Measurements from ENCODE around the gene TYK2.
"Not testable (repeated sequence)": the region's sequence is repeated elsewhere in the genome, so short reads cannot be mapped to it uniquely, and the experiment has no call there.

TYK2 gene

DNA sequence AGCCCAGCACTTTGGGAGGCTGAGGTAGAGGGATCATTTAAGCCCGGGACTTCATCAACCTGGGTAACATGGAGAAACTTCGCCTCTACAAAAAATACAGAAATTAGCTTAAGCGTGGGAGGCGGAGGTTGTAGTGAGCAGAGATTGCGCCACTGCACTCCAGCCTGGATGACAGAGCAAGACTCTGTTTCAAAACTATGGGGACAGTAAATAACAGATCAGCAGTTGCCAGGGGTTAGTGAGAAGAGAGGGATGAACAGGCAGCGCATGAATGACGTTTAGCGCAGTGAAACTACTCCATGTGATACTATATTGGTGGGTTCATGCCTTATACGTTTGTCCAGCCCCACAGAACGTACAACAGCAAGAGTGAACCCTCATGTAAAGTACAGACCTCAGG is 33.9 kb downstream of the TYK2 start:
- DNase-seq: no peak
- Histone ChIP-seq H3K27ac (no peak overlapping the region), H3K9me3 (ENCODE audit: severe bottlenecking) (no peaks in the 10 kb centered on the region), H3K4me3 (ENCODE audit: low read depth, low read length) (no peak overlapping the region), H3K36me3 (peaks cover 17% of the 10 kb centered on the region), H3K27me3 (ENCODE audit: insufficient read depth, low read depth, severe bottlenecking) (no peaks in the 10 kb centered on the region)
- TF ChIP-seq, protein P1, sequence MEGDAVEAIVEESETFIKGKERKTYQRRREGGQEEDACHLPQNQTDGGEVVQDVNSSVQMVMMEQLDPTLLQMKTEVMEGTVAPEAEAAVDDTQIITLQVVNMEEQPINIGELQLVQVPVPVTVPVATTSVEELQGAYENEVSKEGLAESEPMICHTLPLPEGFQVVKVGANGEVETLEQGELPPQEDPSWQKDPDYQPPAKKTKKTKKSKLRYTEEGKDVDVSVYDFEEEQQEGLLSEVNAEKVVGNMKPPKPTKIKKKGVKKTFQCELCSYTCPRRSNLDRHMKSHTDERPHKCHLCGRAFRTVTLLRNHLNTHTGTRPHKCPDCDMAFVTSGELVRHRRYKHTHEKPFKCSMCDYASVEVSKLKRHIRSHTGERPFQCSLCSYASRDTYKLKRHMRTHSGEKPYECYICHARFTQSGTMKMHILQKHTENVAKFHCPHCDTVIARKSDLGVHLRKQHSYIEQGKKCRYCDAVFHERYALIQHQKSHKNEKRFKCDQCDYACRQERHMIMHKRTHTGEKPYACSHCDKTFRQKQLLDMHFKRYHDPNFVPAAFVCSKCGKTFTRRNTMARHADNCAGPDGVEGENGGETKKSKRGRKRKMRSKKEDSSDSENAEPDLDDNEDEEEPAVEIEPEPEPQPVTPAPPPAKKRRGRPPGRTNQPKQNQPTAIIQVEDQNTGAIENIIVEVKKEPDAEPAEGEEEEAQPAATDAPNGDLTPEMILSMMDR (IDR thresholded peaks at IDR 0.05; ENCODE audit: low read depth, low read length): no peak

DNA sequence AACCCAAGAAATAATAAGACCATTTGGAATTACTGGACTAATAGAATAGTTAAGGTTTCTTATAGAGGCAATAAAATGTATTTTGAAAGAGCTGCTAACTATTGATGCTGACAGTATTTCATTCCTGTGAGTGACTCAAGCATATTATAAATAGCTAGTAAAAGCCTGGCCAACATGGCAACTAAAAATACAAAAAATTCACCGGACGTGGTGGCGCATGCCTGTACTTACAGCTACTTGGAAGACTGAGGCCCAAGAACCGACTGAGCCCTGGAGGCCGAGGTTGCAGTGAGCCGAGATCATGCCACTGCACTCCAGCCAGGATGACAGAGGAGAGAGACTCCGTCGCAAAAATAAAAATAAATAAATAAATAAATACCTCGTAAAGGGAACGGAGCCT is 35.6 kb downstream of the TYK2 start:
- H3K4me3 ChIP-seq (ENCODE audit: low read depth, low read length): no peak overlapping the region
- no peak overlapping the region for H3K27ac ChIP-seq
- no peaks in the 10 kb centered on the region for H3K9me3 ChIP-seq (ENCODE audit: severe bottlenecking)
- H3K27me3 ChIP-seq (ENCODE audit: insufficient read depth, low read depth, severe bottlenecking): no peaks in the 10 kb centered on the region
- DNase-seq: no peak
- TF ChIP-seq, protein P1 (IDR thresholded peaks at IDR 0.05; ENCODE audit: low read depth, low read length): no peak
- peaks cover 4% of the 10 kb centered on the region for H3K36me3 ChIP-seq

DNA sequence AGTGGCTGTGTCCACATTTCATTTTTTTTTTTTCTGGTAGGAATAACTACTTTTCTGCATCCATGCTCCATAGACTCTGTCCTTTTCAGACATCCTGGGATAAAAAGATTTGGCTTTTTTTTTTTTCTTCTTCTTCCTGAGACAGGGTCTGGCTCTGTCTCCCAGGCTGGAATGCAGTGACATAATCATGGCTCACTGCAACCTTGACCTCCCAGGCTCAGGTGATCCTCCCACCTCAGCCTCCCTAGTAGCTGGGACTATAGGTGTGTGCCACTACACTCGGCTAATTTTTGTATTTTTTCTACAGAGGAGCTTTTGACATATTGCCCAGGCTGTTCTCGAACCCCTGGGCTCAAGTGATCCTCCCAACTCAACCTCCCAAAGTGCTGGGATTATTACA is 36.9 kb downstream of the TYK2 start:
- H3K27me3 ChIP-seq (ENCODE audit: insufficient read depth, low read depth, severe bottlenecking): no peaks in the 10 kb centered on the region
- no peak for DNase-seq
- H3K4me3 ChIP-seq (ENCODE audit: low read depth, low read length): no peak overlapping the region
- TF ChIP-seq, protein P1 (IDR thresholded peaks at IDR 0.05; ENCODE audit: low read depth, low read length): no peak
- H3K27ac ChIP-seq: no peak overlapping the region
- H3K36me3 ChIP-seq: no peaks in the 10 kb centered on the region
- no peaks in the 10 kb centered on the region for H3K9me3 ChIP-seq (ENCODE audit: severe bottlenecking)

DNA sequence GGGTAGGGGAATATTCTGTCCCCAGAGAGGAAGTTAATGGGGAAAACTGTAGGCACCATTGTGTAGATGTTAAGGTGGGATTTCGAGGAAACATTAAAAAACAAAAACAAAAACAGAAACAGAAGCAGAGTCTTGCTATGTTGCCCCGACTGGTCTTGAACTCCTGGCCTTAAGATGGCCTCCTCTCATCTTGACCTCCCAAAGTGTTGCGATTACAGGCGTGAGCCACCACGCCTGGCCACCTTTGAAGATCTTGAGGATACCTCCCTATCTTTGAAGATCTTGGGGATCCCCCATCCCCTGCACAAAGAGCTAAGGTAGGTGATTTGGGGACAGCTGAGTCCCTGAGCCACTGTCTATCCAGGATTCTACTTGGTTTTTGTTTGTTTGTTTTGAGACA is 40.4 kb downstream of the TYK2 start:
- Histone ChIP-seq H3K27ac (no peak overlapping the region), H3K36me3 (peaks cover 1% of the 10 kb centered on the region), H3K4me3 (ENCODE audit: low read depth, low read length) (no peak overlapping the region), H3K9me3 (ENCODE audit: severe bottlenecking) (no peaks in the 10 kb centered on the region), H3K27me3 (ENCODE audit: insufficient read depth, low read depth, severe bottlenecking) (no peaks in the 10 kb centered on the region)
- TF ChIP-seq, protein P1 (IDR thresholded peaks at IDR 0.05; ENCODE audit: low read depth, low read length): no peak
- no peak for DNase-seq

DNA sequence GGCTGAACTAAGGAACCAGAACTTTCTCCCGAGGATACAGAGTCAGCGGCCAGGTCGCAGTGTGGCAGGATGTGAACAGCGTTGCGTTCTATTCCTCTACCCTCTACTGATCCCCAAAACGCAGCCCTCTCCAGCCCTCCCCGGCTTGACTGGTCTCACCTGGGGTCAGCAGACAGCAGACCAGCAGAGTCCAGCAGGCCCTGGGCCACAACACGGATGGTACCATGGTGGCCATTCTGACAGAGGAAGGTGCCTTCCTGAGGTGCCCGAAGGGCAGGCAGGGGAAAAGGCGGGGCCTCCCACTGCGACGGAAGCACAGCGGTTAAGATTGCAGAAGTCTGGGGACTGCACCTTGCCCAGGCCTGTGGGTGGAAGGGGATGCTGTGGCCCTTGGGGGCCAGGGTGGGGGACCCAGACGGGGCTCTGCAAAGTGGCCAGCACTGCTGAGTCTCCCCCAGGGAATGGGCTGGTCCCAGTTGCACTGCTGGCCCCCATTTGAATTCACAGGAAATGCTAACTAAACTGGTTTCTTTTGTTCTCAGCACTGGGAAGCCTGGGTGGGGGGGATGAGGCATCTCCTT is 40.9 kb downstream of the TYK2 start, which contains the start of gene ICAM3:
Gene ICAM3, minus strand, starts transcription at position 245 of the 581 bp plus-strand sequence. Its CDS starts 10 bp downstream, at position 235.
- Histone ChIP-seq H3K9me3 (ENCODE audit: severe bottlenecking) (no peaks in the 10 kb centered on the region), H3K27me3 (ENCODE audit: insufficient read depth, low read depth, severe bottlenecking) (no peaks in the 10 kb centered on the region), H3K36me3 (peaks cover 6% of the 10 kb centered on the region), H3K4me3 (ENCODE audit: low read depth, low read length) (no peak within 1 kb of the TSS), H3K27ac (no peak within 1 kb of the TSS)
- no peak for DNase-seq
- TF ChIP-seq, protein P1 (IDR thresholded peaks at IDR 0.05; ENCODE audit: low read depth, low read length): no peak

DNA sequence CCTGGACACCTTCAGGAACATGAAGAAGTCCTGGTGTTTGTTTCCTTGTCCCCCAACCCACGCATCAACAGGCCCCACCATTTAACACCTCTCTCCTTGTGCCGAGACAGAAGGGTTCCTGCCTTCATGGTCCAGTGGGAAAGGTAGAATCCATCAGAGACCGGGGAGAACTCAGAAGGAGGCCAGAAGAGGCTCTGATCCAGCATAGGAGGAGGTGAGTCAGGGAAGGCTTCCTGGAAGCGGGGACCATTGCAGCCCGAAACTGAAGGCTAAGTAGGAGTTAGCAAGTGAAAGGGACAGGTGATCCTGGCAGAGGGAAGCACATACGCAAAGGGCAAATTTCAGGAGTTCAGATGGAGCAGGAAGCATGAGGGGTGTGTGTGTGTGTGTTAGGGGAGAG is 41.4 kb downstream of the TYK2 start:
- H3K27me3 ChIP-seq (ENCODE audit: insufficient read depth, low read depth, severe bottlenecking): no peaks in the 10 kb centered on the region
- H3K4me3 ChIP-seq (ENCODE audit: low read depth, low read length): no peak overlapping the region
- H3K27ac ChIP-seq: no peak overlapping the region
- no peak for DNase-seq
- no peaks in the 10 kb centered on the region for H3K9me3 ChIP-seq (ENCODE audit: severe bottlenecking)
- TF ChIP-seq, protein P1 (IDR thresholded peaks at IDR 0.05; ENCODE audit: low read depth, low read length): no peak
- peaks cover 7% of the 10 kb centered on the region for H3K36me3 ChIP-seq

DNA sequence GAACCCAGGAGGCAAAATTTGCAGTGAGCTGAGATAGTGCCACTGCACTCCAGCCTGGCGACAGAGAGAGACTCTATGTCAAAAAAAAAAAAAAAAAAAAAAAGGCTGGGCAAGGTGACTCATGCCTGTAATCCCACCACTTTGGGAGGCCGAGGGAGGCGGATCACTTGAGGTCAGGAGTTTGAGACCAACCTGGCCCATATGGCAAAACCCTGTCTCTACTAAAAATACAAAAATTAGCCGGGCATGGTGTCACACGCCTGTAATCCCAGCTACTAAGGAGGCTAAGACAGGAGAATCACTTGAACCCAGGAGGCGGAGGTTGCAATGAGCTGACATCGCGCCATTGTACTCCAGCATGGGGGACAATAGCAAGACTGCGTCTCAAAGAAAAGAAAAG is 43.6 kb downstream of the TYK2 start:
- H3K9me3 ChIP-seq (ENCODE audit: severe bottlenecking); H3K4me3 ChIP-seq (ENCODE audit: low read depth, low read length); H3K27me3 ChIP-seq (ENCODE audit: insufficient read depth, low read depth, severe bottlenecking): not testable (repeated sequence)
- DNase-seq: peak; percentile 74
- Histone ChIP-seq H3K36me3 (peaks cover 20% of the 10 kb centered on the region), H3K27ac (peak overlapping the region; percentile 65; the same call in 1 of the 2 replicates)

Measured in WERI-Rb-1 (cell line).